ENCODE data around the gene GNAS.

Gene GNAS

GRCh38 chr20:58899512-58899911, 47.0 kb downstream of the GNAS start:
- DNase-seq (ENCODE audit: low read depth), result no peak

GRCh38 chr20:58900397-58900796, 47.9 kb downstream of the GNAS start:
- DNase-seq (ENCODE audit: low read depth), result no peak

GRCh38 chr20:58901488-58902402, 49.2 kb downstream of the GNAS start:
- DNase-seq (ENCODE audit: low read depth), result no peak

- no peak for DNase-seq (ENCODE audit: low read depth)
Observed at GRCh38 chr20:58903614-58904013, 51.1 kb downstream of the GNAS start.

GRCh38 chr20:58905236-58905635, 52.7 kb downstream of the GNAS start:
- DNase-seq (ENCODE audit: low read depth), result no peak

- no peak for DNase-seq (ENCODE audit: low read depth)
Observed at GRCh38 chr20:58906111-58906510, 53.6 kb downstream of the GNAS start.

GRCh38 chr20:58906894-58907293, 54.4 kb downstream of the GNAS start:
- no peak for DNase-seq (ENCODE audit: low read depth)

GRCh38 chr20:58907320-58908137, 55.0 kb downstream of the GNAS start:
- DNase-seq (ENCODE audit: low read depth), result peak; percentile 8

- no peak for DNase-seq (ENCODE audit: low read depth)
Observed at GRCh38 chr20:58908221-58908620, 55.7 kb downstream of the GNAS start.

- DNase-seq (ENCODE audit: low read depth), result no peak
Observed at GRCh38 chr20:58908941-58909340, 56.4 kb downstream of the GNAS start.

- no peak for DNase-seq (ENCODE audit: low read depth)
Observed at GRCh38 chr20:58909585-58909984, 57.1 kb downstream of the GNAS start.

GRCh38 chr20:58910473-58910872, 58.0 kb downstream of the GNAS start:
- DNase-seq (ENCODE audit: low read depth), result no peak

- DNase-seq (ENCODE audit: low read depth), result no peak
Observed at GRCh38 chr20:58911309-58911708, 58.8 kb downstream of the GNAS start.

- DNase-seq (ENCODE audit: low read depth), result no peak
Observed at GRCh38 chr20:58911970-58912369, 59.5 kb downstream of the GNAS start.

GRCh38 chr20:58913079-58913478, 60.6 kb downstream of the GNAS start:
- DNase-seq (ENCODE audit: low read depth), result no peak

- DNase-seq (ENCODE audit: low read depth), result no peak
Observed at GRCh38 chr20:58918621-58919020, 66.1 kb downstream of the GNAS start.

- DNase-seq (ENCODE audit: low read depth), result no peak
Observed at GRCh38 chr20:58921564-58921963, 69.0 kb downstream of the GNAS start.

GRCh38 chr20:58922036-58922435, 69.5 kb downstream of the GNAS start:
- DNase-seq (ENCODE audit: low read depth), result no peak

GRCh38 chr20:58923117-58923712, 70.7 kb downstream of the GNAS start:
- no peak for DNase-seq (ENCODE audit: low read depth)

GRCh38 chr20:58926802-58927489, 74.4 kb downstream of the GNAS start:
- DNase-seq (ENCODE audit: low read depth), result no peak

GRCh38 chr20:58927490-58928061, 75.1 kb downstream of the GNAS start:
- no peak for DNase-seq (ENCODE audit: low read depth)

GRCh38 chr20:58930496-58930895, 78.0 kb downstream of the GNAS start:
- no peak for DNase-seq (ENCODE audit: low read depth)

Measured in stimulated activated CD8-positive, alpha-beta memory T cell treated with anti-CD3 and anti-CD28 coated beads, Interleukin-15, amount 100 ng/mL, for 24 hours (primary cell).